Osteocyte (in vitro differentiated cells): ENCODE results near the gene PRKG1. TPM values are rescaled to one million over a fixed set of nuclear protein-coding genes. Genes with fewer than 3 reads are reported as not detected.

Experiments used
- DNase-seq: peaks from one replicate; pipeline ENCODE4 v3.0.0; 2021; ENCODE audit warnings: mixed read lengths; ENCODE audit not compliant: unreplicated experiment; ENCODE audit errors: extremely low spot score
- H3K27ac Mint-ChIP-seq: one replicate; pipeline ENCODE4 v1.8.0; 2021; ENCODE audit warnings: mild to moderate bottlenecking, mixed read lengths; ENCODE audit not compliant: unreplicated experiment
- H3K27me3 Mint-ChIP-seq: one replicate; pipeline ENCODE4 v1.8.0; 2021; ENCODE audit warnings: mixed read lengths; ENCODE audit not compliant: unreplicated experiment
- H3K36me3 Mint-ChIP-seq: one replicate; pipeline ENCODE4 v1.8.0; 2021; ENCODE audit warnings: mixed read lengths; ENCODE audit not compliant: unreplicated experiment
- H3K4me1 Mint-ChIP-seq: one replicate; pipeline ENCODE4 v1.8.0; 2021; ENCODE audit warnings: mixed read lengths; ENCODE audit not compliant: unreplicated experiment
- H3K4me3 Mint-ChIP-seq: one replicate; pipeline ENCODE4 v1.8.0; 2021; ENCODE audit warnings: mild to moderate bottlenecking, moderate library complexity, mixed read lengths; ENCODE audit not compliant: unreplicated experiment
- H3K9me3 Mint-ChIP-seq: one replicate; pipeline ENCODE4 v1.8.0; 2021; ENCODE audit warnings: mixed read lengths; ENCODE audit not compliant: unreplicated experiment
- CTCF ChIP-seq: fragments of 200-600 bp; sonication (generic); IDR thresholded peaks from 2 replicates; pipeline ENCODE4 v1.5.0; 2021; ENCODE audit warnings: antibody characterized with exemption, mild to moderate bottlenecking, moderate library complexity
- total RNA-seq: library from RNA; stranded (reverse); gene quantifications from 2 replicates; pipeline ENCODE4 v1.2.1, GENCODE V29; 2021

Gene PRKG1
- total RNA-seq, 1 donor from 2014 or later: 10.8 TPM

DNA sequence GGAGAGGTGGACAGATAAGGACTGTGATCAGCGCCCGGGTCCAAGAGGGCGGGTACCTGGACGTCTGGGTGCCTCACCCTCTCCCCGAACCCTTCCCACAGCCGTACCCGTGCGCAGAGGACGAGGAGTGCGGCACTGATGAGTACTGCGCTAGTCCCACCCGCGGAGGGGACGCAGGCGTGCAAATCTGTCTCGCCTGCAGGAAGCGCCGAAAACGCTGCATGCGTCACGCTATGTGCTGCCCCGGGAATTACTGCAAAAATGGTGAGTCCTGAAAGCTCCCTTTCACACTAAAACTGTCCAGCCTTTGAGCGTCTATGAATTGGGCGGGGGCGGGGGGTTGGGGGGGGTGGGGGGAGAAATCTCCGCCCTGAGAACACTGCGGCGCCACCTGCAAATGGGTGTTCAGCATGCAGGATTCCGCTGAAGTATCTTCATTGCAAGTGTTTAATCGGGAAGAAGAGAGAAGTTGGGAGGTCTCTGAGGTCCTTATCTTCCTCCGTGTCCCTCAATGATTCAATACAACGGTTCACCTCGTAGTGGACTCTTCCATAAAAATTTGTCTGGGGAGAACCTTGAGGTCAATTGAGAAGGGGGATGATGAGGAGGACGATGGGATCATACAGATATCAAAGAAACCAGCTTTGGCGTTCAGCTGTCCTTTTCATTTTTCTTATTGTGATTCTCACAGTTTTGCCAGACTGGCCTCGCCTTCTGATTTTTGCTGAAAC lies 1240.7 kb downstream of the PRKG1 start:
- no peak for DNase-seq
- H3K4me3 Mint-ChIP-seq: peak overlapping the region; percentile 91
- H3K36me3 Mint-ChIP-seq: no peaks in the 10 kb centered on the region
- peaks cover 62% of the 10 kb centered on the region for H3K4me1 Mint-ChIP-seq
- no peak for TF ChIP-seq CTCF
- H3K9me3 Mint-ChIP-seq: no peaks in the 10 kb centered on the region
- H3K27me3 Mint-ChIP-seq: no peaks in the 10 kb centered on the region
- peak overlapping the region; percentile 85 for H3K27ac Mint-ChIP-seq

GRCh38 chr10:52316001-52316400 lies 1241.7 kb downstream of the PRKG1 start:
- H3K9me3 Mint-ChIP-seq: no peaks in the 10 kb centered on the region
- peak overlapping the region; percentile 44 for H3K4me3 Mint-ChIP-seq
- peaks cover 61% of the 10 kb centered on the region for H3K4me1 Mint-ChIP-seq
- no peaks in the 10 kb centered on the region for H3K36me3 Mint-ChIP-seq
- H3K27ac Mint-ChIP-seq: peak overlapping the region; percentile 29
- no peak for DNase-seq
- no peak for TF ChIP-seq CTCF
- no peaks in the 10 kb centered on the region for H3K27me3 Mint-ChIP-seq

DNA sequence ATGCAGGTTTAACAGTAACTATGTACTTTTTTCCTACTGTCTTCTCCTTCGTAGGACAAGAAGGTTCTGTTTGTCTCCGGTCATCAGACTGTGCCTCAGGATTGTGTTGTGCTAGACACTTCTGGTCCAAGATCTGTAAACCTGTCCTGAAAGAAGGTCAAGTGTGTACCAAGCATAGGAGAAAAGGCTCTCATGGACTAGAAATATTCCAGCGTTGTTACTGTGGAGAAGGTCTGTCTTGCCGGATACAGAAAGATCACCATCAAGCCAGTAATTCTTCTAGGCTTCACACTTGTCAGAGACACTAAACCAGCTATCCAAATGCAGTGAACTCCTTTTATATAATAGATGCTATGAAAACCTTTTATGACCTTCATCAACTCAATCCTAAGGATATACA lies 1242.2 kb downstream of the PRKG1 start:
- no peak for TF ChIP-seq CTCF
- Mint-ChIP-seq H3K9me3 (no peaks in the 10 kb centered on the region), H3K4me3 (peak overlapping the region; percentile 23), H3K36me3 (no peaks in the 10 kb centered on the region), H3K27me3 (no peaks in the 10 kb centered on the region), H3K4me1 (peaks cover 61% of the 10 kb centered on the region), H3K27ac (peak overlapping the region; percentile 29)
- DNase-seq: no peak

GRCh38 chr10:52318136-52318701 lies 1243.9 kb downstream of the PRKG1 start:
- H3K4me1 Mint-ChIP-seq: peaks cover 60% of the 10 kb centered on the region
- H3K9me3 Mint-ChIP-seq: no peaks in the 10 kb centered on the region
- H3K27me3 Mint-ChIP-seq: no peaks in the 10 kb centered on the region
- DNase-seq: no peak
- no peak for TF ChIP-seq CTCF
- peak overlapping the region; percentile 87 for H3K27ac Mint-ChIP-seq
- no peaks in the 10 kb centered on the region for H3K36me3 Mint-ChIP-seq
- peak overlapping the region; percentile 56 for H3K4me3 Mint-ChIP-seq

- Mint-ChIP-seq H3K27ac (peak overlapping the region; percentile 87), H3K36me3 (no peaks in the 10 kb centered on the region), H3K27me3 (no peaks in the 10 kb centered on the region), H3K4me1 (peaks cover 57% of the 10 kb centered on the region), H3K4me3 (peak overlapping the region; percentile 38), H3K9me3 (no peaks in the 10 kb centered on the region)
- no peak for DNase-seq
- no peak for TF ChIP-seq CTCF
Measured at GRCh38 chr10:52318822-52319464, 1244.7 kb downstream of the PRKG1 start.
